ENCODE measurements around the gene PRKCQ.

DNA sequence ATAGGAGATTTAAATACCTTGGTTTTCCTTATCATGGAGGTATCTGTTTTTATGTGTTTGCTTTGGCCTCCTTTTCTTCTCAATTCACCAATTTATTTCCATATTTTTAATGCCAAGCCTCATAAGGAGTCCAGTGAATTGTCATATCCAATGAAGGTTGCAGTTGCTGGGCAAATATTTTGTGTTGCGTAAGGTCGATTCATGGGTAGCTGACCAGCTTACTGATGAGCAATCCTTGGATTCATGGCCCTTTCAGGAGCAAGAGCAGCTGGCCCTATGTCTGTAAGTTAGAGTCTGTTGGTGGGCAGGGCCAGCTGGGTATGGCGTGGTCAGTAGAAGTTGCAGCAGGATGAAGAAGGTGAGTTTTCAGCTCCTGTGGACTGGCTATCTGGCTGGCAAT, 194.4 kb downstream of the PRKCQ start:
- TF ChIP-seq, protein P1, sequence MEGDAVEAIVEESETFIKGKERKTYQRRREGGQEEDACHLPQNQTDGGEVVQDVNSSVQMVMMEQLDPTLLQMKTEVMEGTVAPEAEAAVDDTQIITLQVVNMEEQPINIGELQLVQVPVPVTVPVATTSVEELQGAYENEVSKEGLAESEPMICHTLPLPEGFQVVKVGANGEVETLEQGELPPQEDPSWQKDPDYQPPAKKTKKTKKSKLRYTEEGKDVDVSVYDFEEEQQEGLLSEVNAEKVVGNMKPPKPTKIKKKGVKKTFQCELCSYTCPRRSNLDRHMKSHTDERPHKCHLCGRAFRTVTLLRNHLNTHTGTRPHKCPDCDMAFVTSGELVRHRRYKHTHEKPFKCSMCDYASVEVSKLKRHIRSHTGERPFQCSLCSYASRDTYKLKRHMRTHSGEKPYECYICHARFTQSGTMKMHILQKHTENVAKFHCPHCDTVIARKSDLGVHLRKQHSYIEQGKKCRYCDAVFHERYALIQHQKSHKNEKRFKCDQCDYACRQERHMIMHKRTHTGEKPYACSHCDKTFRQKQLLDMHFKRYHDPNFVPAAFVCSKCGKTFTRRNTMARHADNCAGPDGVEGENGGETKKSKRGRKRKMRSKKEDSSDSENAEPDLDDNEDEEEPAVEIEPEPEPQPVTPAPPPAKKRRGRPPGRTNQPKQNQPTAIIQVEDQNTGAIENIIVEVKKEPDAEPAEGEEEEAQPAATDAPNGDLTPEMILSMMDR (IDR thresholded peaks at IDR 0.05; ENCODE audit: borderline replicate concordance, extremely low read depth, low read length, poor library complexity, severe bottlenecking), result no peak
- TF ChIP-seq EZH2 (IDR thresholded peaks at IDR 0.05; ENCODE audit: borderline replicate concordance, low read depth, low read length, severe bottlenecking), result no peak
